ENCODE measurements around the gene CBX5. TPM values are rescaled to one million over a fixed set of nuclear protein-coding genes. Genes with fewer than 3 reads are reported as not detected.
"Not testable (repeated sequence)": the region's sequence is repeated elsewhere in the genome, so short reads cannot be mapped to it uniquely, and the experiment has no call there.

The CBX5 gene
- total and polyA plus RNA-seq, 10 donors, result 6.5 to 60.3 (median 43.6) TPM

DNA sequence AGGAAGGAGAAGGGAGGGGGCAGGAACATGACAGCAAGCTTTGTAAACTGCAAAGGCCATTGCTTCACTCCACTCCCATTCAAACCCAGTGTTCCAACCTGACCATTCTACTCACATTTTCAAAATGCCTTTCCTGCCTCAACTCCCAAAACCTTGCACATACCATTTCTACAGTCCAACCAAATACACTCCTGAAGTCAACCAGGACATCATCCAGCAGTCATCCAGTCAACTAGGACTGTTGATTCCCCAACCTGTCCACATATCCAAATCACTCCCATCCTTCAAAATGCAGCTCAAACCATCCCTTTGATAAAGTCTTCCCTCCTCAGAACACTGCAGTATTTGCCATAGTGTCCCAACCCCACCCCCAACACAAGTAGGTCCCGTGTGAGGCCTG is 94.0 kb downstream of the CBX5 start:
- 84 to 96% (median 89%) methylated on average over 1 of the region's 1 CpG for whole genome bisulfite sequencing, 5 donors
- Histone ChIP-seq H3K27ac (no peak overlapping the region), H3K27me3 (replicated peaks in 1 of 7) (peaks cover 0 to 10% (median 0%) of the 10 kb centered on the region in 7 donors), H3K4me1 (peaks cover 6 to 29% (median 17%) of the 10 kb centered on the region in 6 donors), H3K36me3 (peaks cover 0 to 54% (median 17%) of the 10 kb centered on the region in 6 donors), H3K4me3 (no peak overlapping the region), H3K9me3 (no peaks in the 10 kb centered on the region)
- TF ChIP-seq POLR2AphosphoS5 (IDR thresholded peaks at IDR 0.05) (no peak), CTCF (IDR thresholded peaks at IDR 0.05 in 8 of 11, conservative IDR thresholded peaks at IDR 0.05 in 3 of 11) (no peak), POLR2A (IDR thresholded peaks at IDR 0.05) (no peak)
- intact Hi-C loops (cut with DNase I; ENCODE audit: low total_unique reads), result no loop called here
- DNase-seq, result no peak

DNA sequence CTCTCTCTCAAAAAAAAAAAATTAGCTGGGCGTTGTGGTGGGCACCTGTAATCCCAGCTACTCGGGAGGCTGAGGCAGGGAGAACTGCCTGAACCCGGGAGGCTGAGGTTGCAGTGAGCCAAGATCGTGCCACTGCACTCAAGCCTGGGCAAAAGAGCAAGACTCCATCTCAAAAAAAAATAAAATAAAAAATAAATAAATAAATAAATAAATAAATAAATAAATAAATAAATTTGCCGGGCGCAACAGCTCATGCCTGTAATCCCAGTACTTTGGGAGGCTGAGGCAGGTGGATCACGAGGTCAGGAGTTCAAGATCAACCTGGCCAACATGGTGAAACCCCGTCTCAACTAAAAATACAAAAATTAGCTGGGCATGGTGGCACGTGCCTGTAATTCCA is 94.6 kb downstream of the CBX5 start:
- H3K27ac ChIP-seq; H3K9me3 ChIP-seq; H3K4me3 ChIP-seq; DNase-seq; intact Hi-C loops (cut with DNase I; ENCODE audit: low total_unique reads); H3K27me3 ChIP-seq (replicated peaks in 1 of 7): not testable (repeated sequence)
- peaks cover 0 to 60% (median 18%) of the 10 kb centered on the region in 6 donors for H3K36me3 ChIP-seq
- 94 to 96% (median 95%) methylated on average over 8 to 9 of the region's 9 CpGs for WGBS, 5 donors
- peaks cover 6 to 28% (median 17%) of the 10 kb centered on the region in 6 donors for H3K4me1 ChIP-seq

DNA sequence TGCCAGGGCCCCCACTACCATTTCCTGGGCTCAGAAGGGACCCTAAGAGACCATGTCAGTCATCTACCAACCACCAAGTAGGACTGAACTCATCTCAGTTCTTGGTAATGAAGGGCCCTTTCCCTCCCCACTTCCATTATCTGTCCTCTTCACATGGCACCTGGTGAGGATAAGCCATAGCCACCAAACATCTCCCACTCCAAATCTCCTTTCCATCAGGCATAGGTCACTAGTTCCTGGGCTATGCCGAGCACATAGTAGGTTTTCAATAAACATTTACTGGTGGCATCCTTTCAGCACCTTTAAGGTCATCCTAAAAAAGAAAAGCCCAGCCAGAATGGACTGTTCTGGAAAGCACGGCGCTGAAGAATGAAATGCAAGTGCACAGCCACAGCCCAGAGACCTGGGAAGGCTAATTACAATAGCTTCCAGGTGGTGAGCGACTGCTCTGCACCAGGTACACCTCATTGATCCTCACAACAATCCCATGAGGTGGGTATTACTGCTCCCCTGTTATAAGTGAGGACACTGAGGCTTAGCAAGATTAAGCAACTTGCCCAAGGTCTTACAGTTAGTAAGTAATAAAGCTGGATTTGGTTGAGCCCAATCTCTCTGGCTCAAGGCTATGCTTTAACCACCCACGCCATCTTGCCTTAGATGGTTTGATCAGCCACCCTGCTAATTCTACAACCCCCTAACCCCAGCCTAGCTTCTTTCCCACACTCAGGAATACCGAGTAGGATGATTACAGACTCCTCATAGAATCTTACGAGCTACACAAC is 95.7 kb downstream of the CBX5 start:
- Histone ChIP-seq H3K27me3 (replicated peaks in 1 of 7) (no peaks in the 10 kb centered on the region), H3K27ac (no peak overlapping the region), H3K4me3 (no peak overlapping the region), H3K9me3 (no peaks in the 10 kb centered on the region), H3K36me3 (peaks cover 0 to 67% (median 19%) of the 10 kb centered on the region in 6 donors), H3K4me1 (peaks cover 6 to 25% (median 15%) of the 10 kb centered on the region in 6 donors)
- 90 to 96% (median 95%) methylated on average over 7 of the region's 7 CpGs for WGBS, 5 donors
- no peak for DNase-seq
- intact Hi-C loops (cut with DNase I; ENCODE audit: low total_unique reads), result no loop called here
- TF ChIP-seq POLR2AphosphoS5 (IDR thresholded peaks at IDR 0.05) (no peak), CTCF (IDR thresholded peaks at IDR 0.05 in 8 of 11, conservative IDR thresholded peaks at IDR 0.05 in 3 of 11) (no peak), POLR2A (IDR thresholded peaks at IDR 0.05) (no peak)

- WGBS, 5 donors, result 89 to 96% (median 93%) methylated on average over 5 of the region's 5 CpGs
- H3K9me3 ChIP-seq, result no peaks in the 10 kb centered on the region
- H3K4me3 ChIP-seq, result no peak overlapping the region
- no peaks in the 10 kb centered on the region for H3K27me3 ChIP-seq (replicated peaks in 1 of 7)
- peaks cover 0 to 67% (median 19%) of the 10 kb centered on the region in 6 donors for H3K36me3 ChIP-seq
- no peak overlapping the region for H3K27ac ChIP-seq
- peaks cover 2 to 16% (median 6%) of the 10 kb centered on the region in 6 donors for H3K4me1 ChIP-seq
- intact Hi-C loops (cut with DNase I; ENCODE audit: low total_unique reads), result no loop called here
- TF ChIP-seq POLR2AphosphoS5 (IDR thresholded peaks at IDR 0.05), result no peak
- no peak for TF ChIP-seq POLR2A (IDR thresholded peaks at IDR 0.05)
- TF ChIP-seq CTCF (IDR thresholded peaks at IDR 0.05 in 8 of 11, conservative IDR thresholded peaks at IDR 0.05 in 3 of 11), result no peak
- DNase-seq, result no peak
Observed at GRCh38 chr12:54182981-54183380, 96.9 kb downstream of the CBX5 start.

Measured in spleen (tissue), 11 donors.